SK-N-SH treated with all-trans-retinoic acid at 6 μM for 48 hours (cell line): Measurements from ENCODE around the gene TRABD2A.

Experiments
- ARNTL ChIP-seq: fragments of 450-650 bp; formaldehyde crosslinking; IDR thresholded peaks from 2 replicates; pipeline ENCODE4 v1.5.0; 2020; ENCODE audit warnings: low read depth, mild to moderate bottlenecking, moderate library complexity, borderline replicate concordance
- BACH2 ChIP-seq: fragments of 250-450 bp; sonication (Bioruptor Pico); IDR thresholded peaks from 2 replicates; pipeline ENCODE4 v1.9.0; 2021; ENCODE audit warnings: mild to moderate bottlenecking, borderline replicate concordance
- OSR1 ChIP-seq: fragments of 250-450 bp; sonication (Bioruptor Pico); IDR thresholded peaks from 2 replicates; pipeline ENCODE4 v1.8.0; 2022; ENCODE audit warnings: moderate library complexity, mild to moderate bottlenecking, inconsistent platforms
- PPARA ChIP-seq: fragments of 250-450 bp; sonication (Bioruptor Pico); IDR thresholded peaks from 2 replicates; pipeline ENCODE4 v1.5.0; 2020; ENCODE audit warnings: mild to moderate bottlenecking, borderline replicate concordance
- RARB ChIP-seq: fragments of 250-450 bp; sonication (Bioruptor Pico); IDR thresholded peaks from 2 replicates; pipeline ENCODE4 v1.8.0; 2021; ENCODE audit warnings: mild to moderate bottlenecking, moderate library complexity
- TCF4 ChIP-seq: fragments of 250-450 bp; sonication (Bioruptor Pico); IDR thresholded peaks from 2 replicates; pipeline ENCODE4 v1.8.0; 2021; ENCODE audit warnings: mild to moderate bottlenecking, moderate library complexity, borderline replicate concordance
- ZC3H10 ChIP-seq: fragments of 250-450 bp; sonication (Bioruptor Pico); IDR thresholded peaks from 2 replicates; pipeline ENCODE4 v1.5.1; 2021; ENCODE audit warnings: mild to moderate bottlenecking, moderate library complexity
- ZFP30 ChIP-seq: fragments of 450-650 bp; formaldehyde crosslinking; IDR thresholded peaks from 2 replicates; pipeline ENCODE4 v1.5.0; 2022; ENCODE audit warnings: mild to moderate bottlenecking, moderate library complexity
- ZNF70 ChIP-seq: fragments of 450-650 bp; formaldehyde crosslinking; IDR thresholded peaks from 2 replicates; pipeline ENCODE4 v1.5.0; 2020; ENCODE audit warnings: mild to moderate bottlenecking, moderate library complexity
- TF ChIP-seq, protein P1 (sequence below): fragments of 250-450 bp; sonication (Bioruptor Pico); IDR thresholded peaks from 2 replicates; pipeline ENCODE4 v1.8.0; 2020; ENCODE audit warnings: mild to moderate bottlenecking, moderate library complexity, borderline replicate concordance
- TF ChIP-seq, protein P2 (sequence below): fragments of 250-450 bp; sonication (Bioruptor Pico); IDR thresholded peaks from 2 replicates; pipeline ENCODE4 v1.5.1; 2020; ENCODE audit warnings: low read depth, mild to moderate bottlenecking, moderate library complexity

DNA sequence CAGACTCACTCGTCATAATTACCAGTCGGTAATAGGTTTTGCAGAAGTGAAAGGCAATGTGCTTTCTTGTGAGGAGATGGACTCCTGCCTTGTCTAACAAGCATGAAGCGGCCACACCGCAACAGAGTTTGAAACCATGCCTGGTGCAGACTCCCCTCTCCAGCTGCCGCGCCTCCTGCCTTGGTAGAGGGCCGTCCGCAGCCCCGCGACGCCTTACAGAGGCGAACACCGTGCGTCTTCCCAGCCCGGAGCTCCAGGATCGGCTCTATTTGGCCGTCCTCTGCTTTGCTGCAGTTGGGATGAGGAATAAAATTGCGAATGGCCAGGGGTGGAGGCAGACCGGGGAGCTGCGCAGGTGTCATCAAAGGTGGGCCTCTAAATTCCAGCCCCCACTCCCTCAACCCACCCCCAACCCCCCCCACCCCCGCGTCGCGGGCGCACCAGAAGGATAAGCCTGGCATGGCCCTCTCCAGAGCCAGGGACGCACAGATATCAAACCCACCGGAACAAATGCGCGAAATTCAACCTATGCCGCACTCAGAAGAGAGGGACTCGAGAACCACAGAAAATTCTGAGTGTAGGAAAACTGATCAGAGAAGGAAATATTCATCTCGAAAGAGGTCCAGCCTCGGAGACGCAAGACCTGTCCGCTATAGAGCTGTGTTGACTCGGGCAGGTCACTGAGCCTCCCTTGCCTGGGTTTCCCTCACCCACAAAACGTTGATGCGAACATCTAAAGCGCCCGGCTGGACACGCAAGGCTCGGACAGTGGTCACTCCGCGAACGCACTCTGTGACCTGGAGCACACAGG, 1.1 kb downstream of the TRABD2A start:
- TF ChIP-seq ZNF70 (CRISPR knock-in tag) (no peak), BACH2 (CRISPR knock-in tag) (no peak), TCF4 (CRISPR knock-in tag) (no peak), ARNTL (CRISPR knock-in tag) (no peak), PPARA (no peak), OSR1 (CRISPR knock-in tag) (no peak), RARB (no peak), ZFP30 (no peak), ZC3H10 (no peak)
- TF ChIP-seq, protein P1, sequence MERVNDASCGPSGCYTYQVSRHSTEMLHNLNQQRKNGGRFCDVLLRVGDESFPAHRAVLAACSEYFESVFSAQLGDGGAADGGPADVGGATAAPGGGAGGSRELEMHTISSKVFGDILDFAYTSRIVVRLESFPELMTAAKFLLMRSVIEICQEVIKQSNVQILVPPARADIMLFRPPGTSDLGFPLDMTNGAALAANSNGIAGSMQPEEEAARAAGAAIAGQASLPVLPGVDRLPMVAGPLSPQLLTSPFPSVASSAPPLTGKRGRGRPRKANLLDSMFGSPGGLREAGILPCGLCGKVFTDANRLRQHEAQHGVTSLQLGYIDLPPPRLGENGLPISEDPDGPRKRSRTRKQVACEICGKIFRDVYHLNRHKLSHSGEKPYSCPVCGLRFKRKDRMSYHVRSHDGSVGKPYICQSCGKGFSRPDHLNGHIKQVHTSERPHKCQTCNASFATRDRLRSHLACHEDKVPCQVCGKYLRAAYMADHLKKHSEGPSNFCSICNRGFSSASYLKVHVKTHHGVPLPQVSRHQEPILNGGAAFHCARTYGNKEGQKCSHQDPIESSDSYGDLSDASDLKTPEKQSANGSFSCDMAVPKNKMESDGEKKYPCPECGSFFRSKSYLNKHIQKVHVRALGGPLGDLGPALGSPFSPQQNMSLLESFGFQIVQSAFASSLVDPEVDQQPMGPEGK (CRISPR knock-in tag) = no peak
- TF ChIP-seq, protein P2, sequence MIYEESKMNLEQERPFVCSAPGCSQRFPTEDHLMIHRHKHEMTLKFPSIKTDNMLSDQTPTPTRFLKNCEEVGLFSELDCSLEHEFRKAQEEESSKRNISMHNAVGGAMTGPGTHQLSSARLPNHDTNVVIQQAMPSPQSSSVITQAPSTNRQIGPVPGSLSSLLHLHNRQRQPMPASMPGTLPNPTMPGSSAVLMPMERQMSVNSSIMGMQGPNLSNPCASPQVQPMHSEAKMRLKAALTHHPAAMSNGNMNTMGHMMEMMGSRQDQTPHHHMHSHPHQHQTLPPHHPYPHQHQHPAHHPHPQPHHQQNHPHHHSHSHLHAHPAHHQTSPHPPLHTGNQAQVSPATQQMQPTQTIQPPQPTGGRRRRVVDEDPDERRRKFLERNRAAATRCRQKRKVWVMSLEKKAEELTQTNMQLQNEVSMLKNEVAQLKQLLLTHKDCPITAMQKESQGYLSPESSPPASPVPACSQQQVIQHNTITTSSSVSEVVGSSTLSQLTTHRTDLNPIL (CRISPR knock-in tag) = no peak
